GM23338 (cell line): Measurements from ENCODE around the gene MED12L.

Source experiments
- CTCF ChIP-seq, 2 experiments: fragments of 200-600 bp in 1 of 2; sonication (generic) in 1 of 2; conservative IDR thresholded peaks; 2 replicates each; pipeline versions ENCODE4 v1.5.1 to v1.6.1; 2016 to 2017; ENCODE audit warnings: antibody characterized with exemption in 2 of 2, low read depth in 2 of 2, mild to moderate bottlenecking in 2 of 2, moderate library complexity in 1 of 2
- EZH2phosphoT487 ChIP-seq: fragments of 200-600 bp; sonication (generic); IDR thresholded peaks from one replicate; pipeline ENCODE4 v1.8.1; 2018; ENCODE audit warnings: antibody characterized with exemption; ENCODE audit not compliant: unreplicated experiment
- JUNB ChIP-seq: IDR thresholded peaks from one replicate; pipeline ENCODE4 v1.6.1; 2016; ENCODE audit warnings: antibody characterized with exemption; ENCODE audit not compliant: unreplicated experiment

- TF ChIP-seq JUNB (no peak), EZH2phosphoT487 (no peak), CTCF (conservative IDR thresholded peaks at IDR 0.05; ENCODE audit: low read depth in 2 of 2) (no peak)
Measured at GRCh38 chr3:151460774-151461450, 375.4 kb downstream of the MED12L start, which contains the start of gene IGSF10.
